Measurements from ENCODE around the gene KCNMB4. TPM values are rescaled to one million over a fixed set of nuclear protein-coding genes. Genes with fewer than 3 reads are reported as not detected.
A peak's percentile ranks its signal among the peaks of the same experiment; 100 is the strongest.

Gene KCNMB4, protein sequence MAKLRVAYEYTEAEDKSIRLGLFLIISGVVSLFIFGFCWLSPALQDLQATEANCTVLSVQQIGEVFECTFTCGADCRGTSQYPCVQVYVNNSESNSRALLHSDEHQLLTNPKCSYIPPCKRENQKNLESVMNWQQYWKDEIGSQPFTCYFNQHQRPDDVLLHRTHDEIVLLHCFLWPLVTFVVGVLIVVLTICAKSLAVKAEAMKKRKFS
- total RNA-seq = 0.26 and 0.79 TPM in 2 replicates

DNA sequence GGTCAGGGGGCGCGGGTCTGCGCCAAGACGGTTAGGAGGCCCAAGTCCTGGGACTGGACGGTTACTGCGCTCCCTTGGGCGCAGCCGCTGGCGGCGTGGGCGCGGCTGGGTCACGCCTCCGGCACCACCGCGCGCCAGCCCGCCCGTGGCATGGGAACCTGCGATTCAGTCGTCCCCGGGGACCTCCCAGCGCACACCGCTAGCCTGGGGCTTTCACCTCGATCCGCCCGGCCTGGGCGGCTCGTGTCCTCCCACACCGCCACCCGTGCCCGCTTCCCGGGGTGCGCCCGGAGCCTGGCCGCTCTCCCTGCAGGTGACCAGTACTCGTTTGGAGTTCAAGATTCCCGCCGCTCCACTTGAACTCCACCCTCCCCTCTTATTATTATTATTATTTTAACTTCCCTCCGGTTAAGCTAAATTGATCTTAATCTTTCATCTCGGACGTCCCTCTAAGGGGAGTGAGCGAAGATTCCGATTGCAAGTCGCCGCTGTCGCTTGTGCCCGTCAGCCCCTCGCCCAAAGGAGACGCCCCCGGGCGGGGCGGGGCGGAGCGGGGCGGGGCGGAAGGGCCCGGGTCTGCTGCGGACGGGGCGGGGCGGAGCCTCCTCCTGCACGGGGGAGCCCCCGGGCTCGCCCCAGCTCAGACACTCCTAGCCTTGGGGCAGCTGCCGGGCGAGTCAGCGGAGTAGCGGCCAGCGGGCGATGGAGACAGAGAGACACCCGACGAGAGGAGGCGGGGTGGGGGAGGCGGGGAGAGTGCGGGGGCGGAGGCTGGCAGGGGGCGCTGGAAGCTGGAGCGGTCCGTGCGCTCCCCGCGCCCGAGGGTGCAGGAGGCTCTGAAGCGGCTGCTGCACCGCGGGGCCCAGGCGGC, at the start of gene KCNMB4:
Gene KCNMB4, plus strand, starts transcription at position 643 of the 871 bp plus-strand sequence. CDS start 445 bp downstream, outside the sequence.
- peak within 1 kb of the TSS; percentile 45 for H3K4me3 ChIP-seq (ENCODE audit: low read depth, low read length)
- peaks cover 17% of the 10 kb centered on the region for H3K27me3 ChIP-seq (ENCODE audit: control insufficient read depth, insufficient read depth, low read length)
- DNase-seq (ENCODE audit: low read depth) (no peak), FAIRE-seq (no peak)
- no peaks in the 10 kb centered on the region for H3K36me3 ChIP-seq (ENCODE audit: control insufficient read depth, insufficient read depth, low read length)
- TF ChIP-seq, protein P1, sequence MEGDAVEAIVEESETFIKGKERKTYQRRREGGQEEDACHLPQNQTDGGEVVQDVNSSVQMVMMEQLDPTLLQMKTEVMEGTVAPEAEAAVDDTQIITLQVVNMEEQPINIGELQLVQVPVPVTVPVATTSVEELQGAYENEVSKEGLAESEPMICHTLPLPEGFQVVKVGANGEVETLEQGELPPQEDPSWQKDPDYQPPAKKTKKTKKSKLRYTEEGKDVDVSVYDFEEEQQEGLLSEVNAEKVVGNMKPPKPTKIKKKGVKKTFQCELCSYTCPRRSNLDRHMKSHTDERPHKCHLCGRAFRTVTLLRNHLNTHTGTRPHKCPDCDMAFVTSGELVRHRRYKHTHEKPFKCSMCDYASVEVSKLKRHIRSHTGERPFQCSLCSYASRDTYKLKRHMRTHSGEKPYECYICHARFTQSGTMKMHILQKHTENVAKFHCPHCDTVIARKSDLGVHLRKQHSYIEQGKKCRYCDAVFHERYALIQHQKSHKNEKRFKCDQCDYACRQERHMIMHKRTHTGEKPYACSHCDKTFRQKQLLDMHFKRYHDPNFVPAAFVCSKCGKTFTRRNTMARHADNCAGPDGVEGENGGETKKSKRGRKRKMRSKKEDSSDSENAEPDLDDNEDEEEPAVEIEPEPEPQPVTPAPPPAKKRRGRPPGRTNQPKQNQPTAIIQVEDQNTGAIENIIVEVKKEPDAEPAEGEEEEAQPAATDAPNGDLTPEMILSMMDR (IDR thresholded peaks at IDR 0.05; ENCODE audit: insufficient read depth, low read length, severe bottlenecking) = no peak

DNA sequence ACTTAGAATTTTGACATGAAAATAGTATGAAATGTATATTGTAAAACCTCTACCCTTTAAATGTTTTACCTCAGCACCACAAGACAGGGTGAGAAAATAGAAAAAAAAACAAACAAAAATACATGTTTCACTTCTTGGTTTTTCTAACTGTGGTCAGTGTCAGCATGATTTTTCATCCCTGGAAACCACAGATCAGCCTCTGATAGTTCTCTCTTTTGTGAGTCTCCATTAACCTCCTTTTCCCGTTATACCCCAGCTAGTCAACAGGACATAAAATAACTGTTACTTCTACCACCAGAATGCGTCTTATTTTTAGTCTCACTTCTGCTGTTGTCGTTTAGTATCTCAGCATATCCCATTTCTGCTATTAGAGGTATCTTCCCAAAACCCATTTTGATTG, 48.3 kb upstream of the KCNMB4 start:
- Histone ChIP-seq H3K27me3 (ENCODE audit: control insufficient read depth, insufficient read depth, low read length) (no peaks in the 10 kb centered on the region), H3K36me3 (ENCODE audit: control insufficient read depth, insufficient read depth, low read length) (no peaks in the 10 kb centered on the region), H3K4me3 (ENCODE audit: low read depth, low read length) (no peak overlapping the region)
- DNase-seq (ENCODE audit: low read depth) (no peak), FAIRE-seq (no peak)
- TF ChIP-seq, protein P1 (IDR thresholded peaks at IDR 0.05; ENCODE audit: insufficient read depth, low read length, severe bottlenecking) = no peak

DNA sequence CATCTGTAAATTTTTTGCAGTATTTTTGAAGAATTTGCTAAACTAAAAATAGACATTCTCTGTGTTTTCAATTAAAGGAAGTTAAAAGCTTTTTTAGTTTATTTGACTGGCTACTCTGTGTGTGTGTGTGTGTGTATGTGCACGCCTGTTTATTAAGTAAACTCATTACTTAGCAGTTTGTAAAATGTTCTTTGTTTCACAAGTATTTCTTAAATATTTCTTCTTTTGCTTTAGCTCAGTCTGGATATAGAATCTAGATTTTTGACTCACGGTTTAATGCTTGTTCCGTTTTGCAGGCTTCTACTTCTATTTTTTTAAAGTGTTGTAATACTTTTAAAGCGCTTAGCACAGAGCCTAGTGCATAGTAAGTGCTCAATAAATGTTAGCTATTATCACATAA, 46.5 kb upstream of the KCNMB4 start:
- DNase-seq (ENCODE audit: low read depth) (no peak), FAIRE-seq (no peak)
- H3K4me3 ChIP-seq (ENCODE audit: low read depth, low read length) = no peak overlapping the region
- H3K27me3 ChIP-seq (ENCODE audit: control insufficient read depth, insufficient read depth, low read length) = no peaks in the 10 kb centered on the region
- peaks cover 1% of the 10 kb centered on the region for H3K36me3 ChIP-seq (ENCODE audit: control insufficient read depth, insufficient read depth, low read length)
- TF ChIP-seq, protein P1 (IDR thresholded peaks at IDR 0.05; ENCODE audit: insufficient read depth, low read length, severe bottlenecking) = no peak

DNA sequence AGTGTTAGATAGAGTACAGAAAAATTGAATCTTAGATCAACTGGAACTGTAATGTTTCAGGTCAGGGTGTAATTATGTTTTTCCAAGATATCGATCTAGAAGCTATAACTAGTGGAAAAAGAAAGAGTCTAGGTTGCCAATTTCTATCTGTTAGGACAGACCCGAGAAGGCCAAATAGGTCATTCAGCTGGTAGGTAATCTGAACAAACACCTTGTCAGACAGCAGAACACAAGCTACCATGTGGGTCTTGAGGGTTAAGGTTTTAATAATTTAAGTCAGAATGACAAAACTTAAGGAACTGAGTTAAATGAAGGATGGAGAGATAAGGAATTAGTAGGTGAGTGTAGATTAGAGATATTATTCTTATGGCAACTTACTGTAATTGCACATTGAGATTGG, 44.9 kb upstream of the KCNMB4 start:
- no peak for DNase-seq (ENCODE audit: low read depth)
- TF ChIP-seq, protein P1 (IDR thresholded peaks at IDR 0.05; ENCODE audit: insufficient read depth, low read length, severe bottlenecking) = no peak
- H3K27me3 ChIP-seq (ENCODE audit: control insufficient read depth, insufficient read depth, low read length) = no peaks in the 10 kb centered on the region
- FAIRE-seq = no peak
- no peak overlapping the region for H3K4me3 ChIP-seq (ENCODE audit: low read depth, low read length)
- H3K36me3 ChIP-seq (ENCODE audit: control insufficient read depth, insufficient read depth, low read length) = peaks cover 1% of the 10 kb centered on the region

DNA sequence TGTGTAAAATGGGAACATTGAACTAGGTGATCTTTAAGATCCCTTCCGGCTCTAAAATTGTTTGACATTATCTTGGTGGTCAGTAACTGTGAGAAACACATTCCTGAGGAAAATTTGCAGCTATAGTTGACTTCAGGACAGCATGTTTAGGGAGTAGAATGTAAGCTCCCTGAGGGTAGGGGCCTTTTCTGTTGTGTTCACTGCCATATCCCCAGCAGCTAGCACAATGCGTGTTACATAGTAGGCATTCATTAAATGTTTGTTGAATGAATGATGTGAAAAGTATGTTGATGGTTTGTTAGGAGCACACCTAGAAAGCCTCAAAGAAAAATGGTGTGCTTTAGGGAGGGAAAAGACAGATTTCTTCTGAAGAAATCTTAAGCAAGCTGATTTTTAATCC, 38.5 kb upstream of the KCNMB4 start:
- Histone ChIP-seq H3K27me3 (ENCODE audit: control insufficient read depth, insufficient read depth, low read length) (no peaks in the 10 kb centered on the region), H3K4me3 (ENCODE audit: low read depth, low read length) (no peak overlapping the region), H3K36me3 (ENCODE audit: control insufficient read depth, insufficient read depth, low read length) (peaks cover 1% of the 10 kb centered on the region)
- no peak for FAIRE-seq
- TF ChIP-seq, protein P1 (IDR thresholded peaks at IDR 0.05; ENCODE audit: insufficient read depth, low read length, severe bottlenecking) = no peak
- no peak for DNase-seq (ENCODE audit: low read depth)

All from bronchial epithelial cell (primary cell).